Gastroesophageal sphincter (tissue), 4 donors: ENCODE measurements around the gene PRKG1. TPM values are rescaled to one million over a fixed set of nuclear protein-coding genes. Genes with fewer than 3 reads are reported as not detected.
A peak's percentile ranks its signal among the peaks of the same experiment; 100 is the strongest.

Source experiments
- ATAC-seq: fragments of 150-250 bp; one replicate; pipeline ENCODE4 v1.9.1; 2016; ENCODE audit warnings: mild to moderate bottlenecking, moderate library complexity
- H3K27ac ChIP-seq, 4 donors: fragments of 200-600 bp; sonication (generic) in 3 of 4; 1 replicate in 3 of 4; 2 replicates in 1 of 4; pipeline ENCODE4 v1.5.1; 2016 to 2019
- H3K27me3 ChIP-seq: fragments of 200-600 bp; sonication (generic); one replicate; pipeline ENCODE4 v1.5.1; 2019
- H3K36me3 ChIP-seq, 2 donors: fragments of 200-600 bp; sonication (generic); one replicate each; pipeline ENCODE4 v1.5.1; 2019; ENCODE audit warnings: control low read depth in 1 of 2
- H3K4me1 ChIP-seq, 3 donors: fragments of 200-600 bp; sonication (generic); 1 replicate in 2 of 3; 2 replicates in 1 of 3; pipeline ENCODE4 v1.5.1; 2016 to 2019; ENCODE audit warnings: control low read depth in 2 of 3
- H3K4me3 ChIP-seq, 2 donors: fragments of 200-600 bp; sonication (generic); one replicate each; pipeline ENCODE4 v1.5.1; 2019; ENCODE audit warnings: mild to moderate bottlenecking in 1 of 2, moderate library complexity in 1 of 2
- H3K9me3 ChIP-seq, 3 donors: fragments of 200-600 bp; sonication (generic); one replicate each; pipeline ENCODE4 v1.5.1; 2017 to 2019; ENCODE audit warnings: control low read depth in 2 of 3
- CTCF ChIP-seq, 4 experiments: fragments of 200-600 bp in 2 of 4; fragments of 450-650 bp in 2 of 4; sonication (generic) in 1 of 4; IDR thresholded peaks; one replicate each; pipeline ENCODE4 v1.5.1; 2017 to 2019; ENCODE audit warnings: antibody characterized with exemption in 4 of 4, mild to moderate bottlenecking in 2 of 4, moderate library complexity in 2 of 4
- EP300 ChIP-seq: sonication (generic); formaldehyde crosslinking; IDR thresholded peaks from one replicate; pipeline ENCODE4 v1.6.1; 2017; ENCODE audit warnings: antibody characterized with exemption, mild to moderate bottlenecking
- POLR2A ChIP-seq, 2 donors: fragments of 450-650 bp; IDR thresholded peaks; one replicate each; pipeline ENCODE4 v1.6.1; 2017; ENCODE audit warnings: antibody characterized with exemption in 2 of 2, mild to moderate bottlenecking in 2 of 2, moderate library complexity in 1 of 2
- POLR2AphosphoS5 ChIP-seq: sonication (generic); formaldehyde crosslinking; IDR thresholded peaks from one replicate; pipeline ENCODE4 v1.6.1; 2017; ENCODE audit warnings: antibody characterized with exemption
- WGBS, 2 donors: methylation state at CpG; one replicate each; pipeline ENCODE4 v1.1.5; 2018; ENCODE audit warnings: low coverage in 1 of 2; 5-methylcytosine and 5-hydroxymethylcytosine counted together
- total RNA-seq, 4 donors: library from RNA; depleted of rRNA; stranded (reverse); fragments of >200 nt; gene quantifications; one replicate each; pipeline ENCODE4 v1.1.0, GENCODE V29; 2016

The PRKG1 gene
- total RNA-seq, 4 donors from 2014 or later, result 27.5 to 73.2 (median 39.2) TPM

GRCh38 chr10:51852297-51852696, 778.0 kb downstream of the PRKG1 start:
- Histone ChIP-seq H3K4me3 (no peak overlapping the region), H3K27me3 (no peaks in the 10 kb centered on the region), H3K4me1 (no peaks in the 10 kb centered on the region), H3K27ac (no peak overlapping the region), H3K36me3 (no peaks in the 10 kb centered on the region), H3K9me3 (peaks cover 0 to 6% (median 3%) of the 10 kb centered on the region in 3 donors)
- TF ChIP-seq EP300, result no peak
- no peak for TF ChIP-seq POLR2A (IDR thresholded peaks at IDR 0.05)
- no peak for TF ChIP-seq POLR2AphosphoS5
- TF ChIP-seq CTCF (IDR thresholded peaks at IDR 0.05), result no peak
- ATAC-seq, result no peak

- WGBS, 2 donors, result 68 to 91% methylated on average over 4 of the region's 4 CpGs
- Histone ChIP-seq H3K27me3 (no peaks in the 10 kb centered on the region), H3K27ac (no peak overlapping the region), H3K36me3 (no peaks in the 10 kb centered on the region), H3K9me3 (peaks cover 0 to 6% (median 3%) of the 10 kb centered on the region in 3 donors), H3K4me3 (no peak overlapping the region), H3K4me1 (peaks cover 0 to 13% (median 0%) of the 10 kb centered on the region in 3 donors)
- no peak for ATAC-seq
- TF ChIP-seq CTCF (IDR thresholded peaks at IDR 0.05) (no peak), POLR2A (IDR thresholded peaks at IDR 0.05) (no peak), POLR2AphosphoS5 (no peak), EP300 (no peak)
These were observed 783.0 kb downstream of the PRKG1 start for GRCh38 chr10:51857305-51857704.

- Histone ChIP-seq H3K4me1 (peaks cover 0 to 13% (median 0%) of the 10 kb centered on the region in 3 donors), H3K27ac (no peak overlapping the region), H3K36me3 (no peaks in the 10 kb centered on the region), H3K27me3 (no peaks in the 10 kb centered on the region), H3K4me3 (no peak overlapping the region), H3K9me3 (peaks cover 0 to 6% (median 3%) of the 10 kb centered on the region in 3 donors)
- 52 to 59% methylated on average over 3 of the region's 4 CpGs for WGBS, 2 donors
- peak; percentile 78 for ATAC-seq
- TF ChIP-seq EP300 (no peak), POLR2AphosphoS5 (peak; percentile 24), CTCF (IDR thresholded peaks at IDR 0.05) (no peak), POLR2A (IDR thresholded peaks at IDR 0.05) (no peak)
These were observed 786.0 kb downstream of the PRKG1 start for GRCh38 chr10:51860257-51860656.

GRCh38 chr10:51861051-51861450, 786.8 kb downstream of the PRKG1 start:
- Histone ChIP-seq H3K27ac (no peak overlapping the region), H3K36me3 (no peaks in the 10 kb centered on the region), H3K27me3 (no peaks in the 10 kb centered on the region), H3K4me1 (peaks cover 0 to 13% (median 0%) of the 10 kb centered on the region in 3 donors), H3K4me3 (no peak overlapping the region), H3K9me3 (peaks cover 0 to under 1% (median 0%) of the 10 kb centered on the region in 3 donors)
- TF ChIP-seq POLR2AphosphoS5, result no peak
- TF ChIP-seq POLR2A (IDR thresholded peaks at IDR 0.05), result no peak
- no peak for TF ChIP-seq EP300
- no peak for TF ChIP-seq CTCF (IDR thresholded peaks at IDR 0.05)
- 63 to 75% methylated on average over 1 of the region's 1 CpG for WGBS, 2 donors
- ATAC-seq, result no peak

GRCh38 chr10:51861731-51862130, 787.4 kb downstream of the PRKG1 start:
- Histone ChIP-seq H3K4me1 (peaks cover 0 to 13% (median 0%) of the 10 kb centered on the region in 3 donors), H3K4me3 (no peak overlapping the region), H3K9me3 (no peaks in the 10 kb centered on the region), H3K36me3 (no peaks in the 10 kb centered on the region), H3K27ac (no peak overlapping the region), H3K27me3 (no peaks in the 10 kb centered on the region)
- WGBS, 2 donors, result 86 to 92% methylated on average over 1 to 2 of the region's 4 CpGs
- no peak for ATAC-seq
- TF ChIP-seq POLR2A (IDR thresholded peaks at IDR 0.05) (no peak), CTCF (IDR thresholded peaks at IDR 0.05) (no peak), EP300 (no peak), POLR2AphosphoS5 (no peak)
